HG03378 (cell line): ENCODE data around the gene TBC1D4.

Source experiments
- ATAC-seq: cut with Tn5 transposase; IDR thresholded peaks from one replicate; pipeline ENCODE4 v1.9.1; 2021; ENCODE audit warnings: mild to moderate bottlenecking, moderate library complexity; ENCODE audit not compliant: unreplicated experiment

Gene TBC1D4

GRCh38 chr13:75398072-75398471 lies 83.9 kb downstream of the TBC1D4 start:
- no peak for ATAC-seq

DNA sequence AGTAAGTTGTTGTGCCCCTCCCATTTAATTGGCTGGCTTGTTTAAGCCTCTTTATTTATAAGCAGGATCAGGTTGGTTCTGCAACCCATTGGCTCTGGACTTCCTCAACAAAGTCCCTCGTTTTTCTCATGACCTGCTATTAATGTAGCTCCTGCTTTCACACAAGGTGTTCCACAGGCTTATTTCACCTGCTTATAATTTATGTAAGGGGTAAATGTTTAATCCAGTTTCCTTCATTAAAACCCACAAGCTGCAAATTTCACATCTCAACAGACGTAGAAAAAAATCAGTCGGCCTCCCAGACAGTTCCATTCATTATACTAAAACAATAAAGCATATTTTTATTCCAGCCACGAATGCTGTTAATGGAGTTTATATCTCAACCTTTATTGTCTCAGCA lies 86.1 kb downstream of the TBC1D4 start:
- ATAC-seq = no peak

- ATAC-seq = peak; percentile 73
Observed at GRCh38 chr13:75395066-75395465, 86.9 kb downstream of the TBC1D4 start.

DNA sequence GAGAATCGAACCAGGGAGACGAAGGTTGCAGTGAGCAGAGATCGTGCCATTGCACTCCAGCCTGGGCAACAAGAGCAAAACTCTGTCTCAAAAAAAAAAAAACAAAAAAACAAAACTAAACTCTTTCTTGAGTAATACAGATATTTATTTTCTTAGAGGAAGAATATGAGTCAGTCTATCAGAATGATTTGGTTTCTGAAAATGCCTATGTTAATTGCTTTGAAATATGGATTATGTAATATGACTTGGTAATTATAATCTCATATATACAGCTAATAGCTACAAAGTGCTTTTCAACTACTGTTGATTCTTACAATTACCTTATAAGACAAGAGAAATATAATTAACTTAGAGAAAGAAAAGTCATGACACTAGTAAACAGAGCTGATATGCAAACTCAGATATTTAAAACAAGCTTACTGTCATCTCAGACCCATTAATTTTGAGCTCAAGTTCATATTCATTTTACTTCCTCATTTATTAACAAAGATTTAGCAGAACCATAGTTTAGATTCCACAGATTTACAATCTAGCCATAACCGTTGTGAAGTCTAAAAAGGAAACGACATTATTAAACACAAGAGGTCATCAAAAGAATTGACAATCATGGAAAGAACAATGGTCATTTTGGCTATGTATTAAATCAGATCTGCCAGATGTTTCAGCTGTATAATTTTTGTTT lies 88.0 kb downstream of the TBC1D4 start:
- no peak for ATAC-seq

DNA sequence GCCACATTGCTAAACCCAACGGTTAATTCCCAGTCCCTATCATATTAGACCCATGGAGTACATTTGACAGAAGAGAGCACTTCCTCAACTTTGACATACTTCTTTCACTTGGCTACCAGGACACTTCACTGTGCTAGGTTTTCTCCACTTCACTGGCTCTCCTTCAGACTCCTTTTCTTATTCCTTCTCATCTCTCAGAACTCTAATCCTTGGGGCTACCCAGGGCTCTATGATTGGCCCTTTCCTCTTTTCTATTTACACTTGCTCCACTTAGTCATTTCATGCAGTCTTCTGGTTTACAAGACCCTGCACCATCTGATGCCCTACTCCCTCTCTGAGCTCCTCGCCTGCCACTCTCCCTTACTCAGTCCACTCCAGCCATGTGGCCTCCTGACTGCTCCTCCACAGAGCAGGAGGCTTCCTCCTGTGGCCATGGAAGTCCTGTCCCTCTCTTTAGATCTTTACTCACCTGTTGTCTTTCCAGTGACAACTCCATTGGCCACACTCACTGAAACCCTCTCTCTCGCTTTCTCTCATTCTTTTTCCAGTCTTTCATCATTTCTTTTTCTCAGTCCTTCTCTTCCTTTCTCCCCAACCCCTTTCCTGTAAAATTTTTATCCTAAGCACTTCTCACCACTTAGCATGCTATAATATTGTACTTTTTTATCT lies 90.4 kb downstream of the TBC1D4 start:
- ATAC-seq = no peak

GRCh38 chr13:75390229-75390628 lies 91.7 kb downstream of the TBC1D4 start:
- ATAC-seq = no peak

GRCh38 chr13:75385708-75386083 lies 96.3 kb downstream of the TBC1D4 start:
- no peak for ATAC-seq

DNA sequence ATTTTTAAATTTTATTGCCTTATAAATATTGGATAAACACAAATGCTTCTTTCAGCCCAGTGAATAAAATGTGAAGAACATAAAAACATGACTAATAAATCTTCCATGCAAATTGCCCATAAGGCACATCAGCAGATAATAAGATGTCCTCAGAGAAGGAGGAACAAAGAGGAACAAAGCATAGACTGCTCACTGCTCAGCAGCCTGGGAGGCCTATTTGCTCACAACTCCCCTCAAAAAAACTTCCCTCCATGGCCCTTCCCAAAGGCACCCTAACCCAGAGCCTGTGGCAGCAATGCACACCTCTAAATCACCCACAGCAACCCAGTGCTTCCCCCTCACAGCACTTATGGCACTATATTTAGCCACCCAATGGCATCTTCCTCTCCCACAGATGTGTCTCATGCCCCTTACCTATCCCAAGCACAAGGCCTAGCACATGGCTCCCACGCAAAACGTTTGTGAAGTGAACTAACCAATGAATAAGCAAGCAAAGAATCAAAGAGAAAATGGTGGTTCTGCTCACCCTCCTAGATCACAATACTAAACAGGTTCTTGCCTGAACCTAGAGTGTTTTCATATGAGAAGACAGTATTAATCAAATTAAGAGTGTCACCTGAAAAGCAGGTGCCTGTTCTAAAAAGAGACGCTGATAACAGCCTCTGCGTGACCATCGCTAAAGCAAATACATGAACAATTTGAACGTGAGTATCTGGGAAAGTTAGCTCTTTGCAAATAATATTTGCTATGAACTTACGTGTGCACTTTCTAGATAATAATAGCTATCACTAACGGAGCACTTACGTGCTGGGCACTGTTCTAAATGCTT lies 96.9 kb downstream of the TBC1D4 start:
- no peak for ATAC-seq

- ATAC-seq = no peak
Observed at GRCh38 chr13:75383064-75383715, 98.8 kb downstream of the TBC1D4 start.

GRCh38 chr13:75378301-75378700 lies 103.7 kb downstream of the TBC1D4 start:
- no peak for ATAC-seq

DNA sequence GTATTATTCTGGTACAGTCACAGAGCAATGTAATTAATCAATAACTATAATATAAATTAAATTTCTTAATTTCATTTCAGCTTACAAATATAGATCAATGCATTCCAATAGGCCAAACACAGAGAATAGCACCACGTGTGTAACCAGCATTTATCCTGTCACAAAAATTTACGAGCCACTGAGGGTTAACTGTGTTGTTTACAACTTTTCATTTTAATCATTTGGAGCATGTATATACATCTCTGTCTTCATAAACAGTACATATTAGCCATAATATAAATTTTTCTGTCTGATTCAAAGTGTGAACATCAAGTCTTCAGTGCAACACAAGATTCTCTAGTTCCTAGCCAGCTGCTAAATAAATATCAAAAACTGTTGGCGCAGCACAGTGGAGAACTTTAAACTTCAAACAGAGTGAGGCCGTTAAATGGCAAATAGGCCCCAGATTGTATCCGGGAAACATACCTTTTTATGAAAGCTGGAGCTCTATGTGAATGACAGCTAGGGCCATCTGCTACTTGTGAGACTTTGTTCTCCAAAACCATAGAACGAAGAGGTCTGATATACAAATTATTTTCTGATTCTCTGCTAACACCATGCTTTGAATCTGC lies 105.1 kb downstream of the TBC1D4 start:
- no peak for ATAC-seq

DNA sequence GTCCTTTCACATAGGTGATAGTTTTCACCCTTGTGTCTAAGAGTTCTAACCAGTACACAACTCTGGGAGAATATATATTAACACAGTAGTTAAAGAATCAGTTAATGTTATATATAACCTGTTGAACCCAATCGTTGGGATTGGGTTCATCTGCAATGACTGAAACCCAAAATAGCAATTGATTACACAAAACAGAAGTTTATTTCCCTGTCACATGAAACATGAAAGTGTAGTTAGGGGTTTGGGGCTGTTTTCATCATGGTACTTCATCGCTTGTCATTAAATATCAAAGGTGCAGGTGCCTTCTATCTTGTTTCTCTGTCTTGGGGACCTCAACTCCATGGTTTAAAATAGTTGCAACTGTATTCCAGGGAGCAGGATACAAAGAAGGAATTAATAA lies 106.6 kb downstream of the TBC1D4 start:
- no peak for ATAC-seq

GRCh38 chr13:75373988-75374387 lies 108.0 kb downstream of the TBC1D4 start:
- ATAC-seq = no peak

GRCh38 chr13:75372923-75373841 lies 108.8 kb downstream of the TBC1D4 start:
- ATAC-seq = no peak

- peak; percentile 75 for ATAC-seq
Observed at GRCh38 chr13:75372517-75372916, 109.5 kb downstream of the TBC1D4 start.

- no peak for ATAC-seq
Observed at GRCh38 chr13:75371203-75371602, 110.8 kb downstream of the TBC1D4 start.

- ATAC-seq = no peak
Observed at GRCh38 chr13:75370774-75371173, 111.2 kb downstream of the TBC1D4 start.

DNA sequence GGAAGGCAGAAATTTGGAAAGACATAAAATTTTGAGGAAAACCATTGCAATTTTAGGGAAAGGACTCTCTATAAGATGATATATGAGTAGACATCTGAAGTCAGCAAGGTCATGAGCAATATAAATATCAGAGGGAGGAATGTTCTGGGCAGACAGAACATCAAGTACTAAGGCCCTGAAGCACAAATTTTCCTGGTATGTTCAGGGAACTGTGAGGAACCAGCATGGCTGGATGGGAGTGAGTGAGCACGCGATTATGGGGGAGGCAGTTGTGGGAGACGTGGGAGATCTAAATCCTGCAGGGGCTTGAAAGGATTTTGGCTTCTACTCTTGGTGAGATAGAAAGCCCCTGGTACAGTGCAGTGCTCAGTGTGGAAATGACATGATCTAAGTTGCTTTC lies 112.0 kb downstream of the TBC1D4 start:
- ATAC-seq = no peak

DNA sequence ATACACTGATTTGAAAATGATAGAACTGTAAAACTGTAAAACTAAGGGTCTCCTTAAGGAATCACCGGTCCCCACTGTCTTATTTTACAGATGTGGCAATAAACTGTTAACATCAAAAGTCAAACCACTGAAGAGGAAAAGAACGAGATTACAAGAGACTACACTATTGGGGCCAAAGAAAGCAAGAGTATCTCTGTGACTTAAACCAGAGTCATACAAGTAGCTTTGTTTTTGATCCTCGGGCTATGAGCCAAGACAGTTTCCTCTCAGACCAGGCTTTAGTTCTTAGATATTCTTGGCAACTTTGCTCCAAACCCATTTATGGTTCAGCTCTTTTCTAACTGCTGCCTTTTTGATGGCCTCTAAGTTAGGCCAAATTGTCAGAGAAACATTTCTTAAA lies 113.8 kb downstream of the TBC1D4 start:
- ATAC-seq = no peak
